SH-SY5Y (cell line): ENCODE data around the gene NR5A2.

ENCODE experiments used
- GATA2 ChIP-seq: IDR thresholded peaks from 2 replicates; pipeline ENCODE4 v1.6.1; 2011; ENCODE audit warnings: mild to moderate bottlenecking, low read depth, low read length
- GATA3 ChIP-seq: IDR thresholded peaks from 2 replicates; pipeline ENCODE4 v1.6.1; 2011; ENCODE audit warnings: low read depth, mild to moderate bottlenecking, low read length, moderate library complexity

GRCh38 chr1:200108659-200109058, 81.1 kb downstream of the NR5A2 start:
- TF ChIP-seq GATA3 (no peak), GATA2 (no peak)
